DND-41 (cell line): ENCODE measurements around the gene SRPK2.
"Not testable (repeated sequence)": the region's sequence is repeated elsewhere in the genome, so short reads cannot be mapped to it uniquely, and the experiment has no call there.

Source experiments
- ATAC-seq: fragments of 200-7000 bp; cut with Tn5 transposase; 3 replicates; pipeline ENCODE4 v1.9.1; 2021; ENCODE audit warnings: low read depth; ENCODE audit not compliant: insufficient read depth
- DNase-seq: peaks from one replicate; pipeline ENCODE4 v3.0.0-alpha.2; 2020
- H2AFZ ChIP-seq: 2 replicates; pipeline ENCODE4 v1.6.0; 2012; ENCODE audit warnings: low read depth, low read length
- H3K27ac ChIP-seq: 2 replicates; pipeline ENCODE4 v1.5.1; 2012; ENCODE audit warnings: low read length, inconsistent platforms
- H3K27me3 ChIP-seq: fragments of 200-600 bp; sonication (generic); 2 replicates; pipeline ENCODE4 v1.6.0; 2012; ENCODE audit warnings: low read length, mild to moderate bottlenecking, inconsistent platforms; ENCODE audit not compliant: insufficient read depth, poor library complexity
- H3K36me3 ChIP-seq: 2 replicates; pipeline ENCODE4 v1.5.1; 2012; ENCODE audit warnings: low read length, inconsistent platforms; ENCODE audit not compliant: insufficient read depth
- H3K4me1 ChIP-seq: 2 replicates; pipeline ENCODE4 v1.5.1; 2012; ENCODE audit warnings: mild to moderate bottlenecking, low read length; ENCODE audit not compliant: insufficient read depth
- H3K4me2 ChIP-seq: 2 replicates; pipeline ENCODE4 v1.6.0; 2012; ENCODE audit warnings: mild to moderate bottlenecking, moderate library complexity, low read length, inconsistent platforms; ENCODE audit not compliant: insufficient read depth
- H3K4me3 ChIP-seq, 2 experiments: fragments of 200-600 bp in 1 of 2; shearing (Covaris generic) in 1 of 2; 2 replicates each; pipeline ENCODE4 v1.5.1; 2012 to 2016; ENCODE audit warnings: inconsistent platforms in 2 of 2, low read length in 2 of 2, mild to moderate bottlenecking in 2 of 2, low read depth in 1 of 2, moderate library complexity in 1 of 2
- H3K79me2 ChIP-seq: 2 replicates; pipeline ENCODE4 v1.6.0; 2012; ENCODE audit warnings: low read length, inconsistent platforms; ENCODE audit not compliant: insufficient read depth
- H3K9ac ChIP-seq: 2 replicates; pipeline ENCODE4 v1.6.0; 2012; ENCODE audit warnings: low read depth, mild to moderate bottlenecking, inconsistent platforms, low read length, moderate library complexity
- H3K9me3 ChIP-seq: 2 replicates; pipeline ENCODE4 v1.5.1; 2012; ENCODE audit warnings: low read length, moderate library complexity, mild to moderate bottlenecking, inconsistent platforms; ENCODE audit not compliant: insufficient read depth, severe bottlenecking
- H4K20me1 ChIP-seq: 2 replicates; pipeline ENCODE4 v1.6.0; 2012; ENCODE audit warnings: low read length; ENCODE audit not compliant: insufficient read depth
- CTCF ChIP-seq: IDR thresholded peaks from 2 replicates; pipeline ENCODE4 v1.5.1; 2012; ENCODE audit warnings: borderline replicate concordance, low read length, moderate library complexity, mild to moderate bottlenecking; ENCODE audit not compliant: poor library complexity, severe bottlenecking; ENCODE audit errors: extremely low read depth
- EZH2 ChIP-seq: IDR thresholded peaks from 3 replicates; pipeline ENCODE4 v1.6.1; 2012; ENCODE audit warnings: borderline replicate concordance, low read depth, mild to moderate bottlenecking, moderate library complexity, low read length, inconsistent platforms; ENCODE audit not compliant: severe bottlenecking

Gene SRPK2

GRCh38 chr7:105306298-105306748 lies 82.4 kb downstream of the SRPK2 start:
- ATAC-seq (peak; percentile 65), DNase-seq (peak; percentile 76)
- TF ChIP-seq EZH2 (no peak), CTCF (no peak)
- no peaks in the 10 kb centered on the region for H3K36me3 ChIP-seq
- H3K27ac ChIP-seq: peak overlapping the region; percentile 92
- peak overlapping the region; percentile 67 for H3K9ac ChIP-seq
- H3K4me1 ChIP-seq: peaks cover 98% of the 10 kb centered on the region
- H3K27me3 ChIP-seq: no peaks in the 10 kb centered on the region
- H3K79me2 ChIP-seq: peaks cover 93% of the 10 kb centered on the region
- no peak overlapping the region for H2AFZ ChIP-seq
- peak overlapping the region; percentile 61 for H3K4me2 ChIP-seq
- H3K9me3 ChIP-seq: no peaks in the 10 kb centered on the region
- H3K4me3 ChIP-seq: peak overlapping the region in 1 of 2 experiments; percentile 33; a peak in 2 of 4 replicates
- no peaks in the 10 kb centered on the region for H4K20me1 ChIP-seq

DNA sequence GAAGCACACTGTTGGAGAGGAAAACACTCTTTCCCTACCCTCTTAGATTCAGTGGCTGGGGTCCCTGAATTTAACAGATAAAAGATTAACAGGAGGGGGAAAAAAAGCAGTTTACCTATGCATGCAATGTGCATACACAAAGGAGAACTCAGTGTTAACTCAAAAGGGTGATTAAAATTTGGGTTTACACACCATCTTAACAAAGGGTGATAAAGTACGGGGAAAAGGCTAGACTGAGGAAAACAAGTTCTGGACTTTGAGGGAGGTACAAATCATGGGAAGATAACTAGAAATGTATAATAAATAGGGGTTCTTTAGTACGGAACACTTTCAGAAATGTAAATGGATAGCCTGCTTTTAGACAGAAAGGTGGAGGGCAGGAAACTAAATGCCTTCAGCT lies 83.1 kb downstream of the SRPK2 start:
- peak overlapping the region; percentile 61 for H3K4me2 ChIP-seq
- no peaks in the 10 kb centered on the region for H4K20me1 ChIP-seq
- no peaks in the 10 kb centered on the region for H3K27me3 ChIP-seq
- DNase-seq (no peak), ATAC-seq (no peak)
- peaks cover 88% of the 10 kb centered on the region for H3K79me2 ChIP-seq
- H2AFZ ChIP-seq: no peak overlapping the region
- peak overlapping the region; percentile 92 for H3K27ac ChIP-seq
- H3K9ac ChIP-seq: peak overlapping the region; percentile 67
- H3K36me3 ChIP-seq: no peaks in the 10 kb centered on the region
- peak overlapping the region in 1 of 2 experiments; percentile 10; a peak in 1 of 4 replicates for H3K4me3 ChIP-seq
- H3K4me1 ChIP-seq: peaks cover 98% of the 10 kb centered on the region
- H3K9me3 ChIP-seq: no peaks in the 10 kb centered on the region
- no peak for TF ChIP-seq CTCF
- TF ChIP-seq EZH2: no peak

DNA sequence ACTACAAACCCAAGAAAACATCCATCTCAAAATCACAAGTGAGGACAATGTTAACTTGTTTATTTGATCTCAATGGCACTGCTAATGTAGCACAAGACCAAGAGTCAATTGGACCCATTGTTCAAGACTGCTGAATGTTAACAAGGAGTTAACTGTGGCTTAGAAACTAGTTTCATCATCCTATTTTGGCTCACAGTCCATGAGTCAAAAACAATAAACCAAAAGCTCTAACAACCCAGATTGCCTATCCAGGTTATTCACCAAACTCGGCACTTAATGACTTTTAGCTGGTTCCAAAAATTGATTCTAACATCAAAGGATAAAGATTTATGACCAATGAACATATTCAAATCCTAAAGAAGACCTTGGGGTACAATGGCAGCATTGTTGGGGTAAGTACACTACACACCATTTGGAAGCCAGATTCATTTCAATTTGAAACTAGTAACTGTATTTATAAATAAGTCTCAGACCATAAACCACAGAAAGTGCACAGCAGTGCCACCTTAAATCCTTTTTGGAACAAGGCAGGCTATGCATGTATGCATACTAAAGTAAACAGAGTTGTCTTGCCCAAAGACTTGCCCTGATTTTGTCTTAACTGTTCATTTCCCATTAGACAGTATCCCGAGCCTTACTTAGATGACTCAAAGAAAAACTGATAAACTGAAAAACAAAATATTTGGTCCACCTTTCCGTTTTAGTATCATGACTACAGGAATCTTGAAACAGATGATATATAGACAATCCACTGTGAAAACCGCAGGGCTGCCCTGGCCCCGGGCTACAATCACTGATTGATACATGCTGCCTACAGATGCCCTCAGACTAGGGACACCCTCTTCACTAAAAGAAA lies 84.5 kb downstream of the SRPK2 start:
- TF ChIP-seq CTCF: no peak
- no peak for TF ChIP-seq EZH2
- Histone ChIP-seq H3K9ac (peak overlapping the region; percentile 67), H3K27me3 (no peaks in the 10 kb centered on the region), H2AFZ (no peak overlapping the region), H3K4me3 (peak overlapping the region in 1 of 2 experiments; percentile 1; a peak in 1 of 4 replicates), H4K20me1 (no peaks in the 10 kb centered on the region), H3K79me2 (peaks cover 85% of the 10 kb centered on the region), H3K4me1 (peaks cover 98% of the 10 kb centered on the region), H3K36me3 (no peaks in the 10 kb centered on the region), H3K4me2 (peak overlapping the region; percentile 61), H3K27ac (peak overlapping the region; percentile 92), H3K9me3 (no peaks in the 10 kb centered on the region)
- ATAC-seq (peak; percentile 27; the same call in 2 of the 3 replicates), DNase-seq (no peak)

GRCh38 chr7:105300587-105300986 lies 88.1 kb downstream of the SRPK2 start:
- H2AFZ ChIP-seq, H4K20me1 ChIP-seq, H3K27me3 ChIP-seq, H3K9me3 ChIP-seq, H3K36me3 ChIP-seq: not testable (repeated sequence)
- Histone ChIP-seq H3K9ac (peak overlapping the region; percentile 54), H3K79me2 (peaks cover 91% of the 10 kb centered on the region), H3K27ac (peak overlapping the region; percentile 94), H3K4me2 (peak overlapping the region; percentile 50), H3K4me1 (peaks cover 97% of the 10 kb centered on the region), H3K4me3 (peak overlapping the region in 1 of 2 experiments; percentile 4; a peak in 1 of 4 replicates)
- DNase-seq: peak; percentile 67
- peak; percentile 3; the same call in 1 of the 3 replicates for ATAC-seq
